C4-2B (cell line): ENCODE data around the gene TF.

Experiments used
- H3K27ac ChIP-seq: fragments of 450-650 bp; 2 replicates; pipeline ENCODE4 v1.5.1; 2017
- CTCF ChIP-seq: fragments of 450-650 bp; conservative IDR thresholded peaks from 2 replicates; pipeline ENCODE4 v1.5.1; 2017; ENCODE audit warnings: mild to moderate bottlenecking
- ZFX ChIP-seq: fragments of 450-650 bp; IDR thresholded peaks from 2 replicates; pipeline ENCODE4 v1.6.1; 2017

Gene TF

GRCh38 chr3:133803469-133803868 is 57.3 kb downstream of the TF start:
- no peak overlapping the region for H3K27ac ChIP-seq
- TF ChIP-seq ZFX (no peak), CTCF (no peak)

DNA sequence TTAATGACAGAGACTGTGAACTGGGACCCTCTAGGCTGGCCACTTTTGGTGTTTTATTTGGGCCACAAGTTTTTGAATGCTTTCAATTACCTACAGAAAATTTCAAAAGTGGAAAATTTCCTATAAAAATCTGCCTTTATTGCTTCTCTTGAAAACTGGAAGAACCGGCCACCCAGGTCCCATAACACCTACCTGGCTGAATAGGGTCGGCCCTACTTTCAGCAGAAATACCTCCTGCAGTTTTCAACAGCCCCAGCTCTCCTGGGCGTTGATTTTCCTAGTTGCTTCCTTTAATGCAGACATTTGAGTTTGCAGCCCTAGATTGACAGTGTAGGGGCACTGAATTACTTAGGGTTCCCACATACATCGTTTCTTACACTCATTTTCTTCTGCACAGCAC is 58.7 kb downstream of the TF start:
- TF ChIP-seq CTCF = no peak
- H3K27ac ChIP-seq = no peak overlapping the region

DNA sequence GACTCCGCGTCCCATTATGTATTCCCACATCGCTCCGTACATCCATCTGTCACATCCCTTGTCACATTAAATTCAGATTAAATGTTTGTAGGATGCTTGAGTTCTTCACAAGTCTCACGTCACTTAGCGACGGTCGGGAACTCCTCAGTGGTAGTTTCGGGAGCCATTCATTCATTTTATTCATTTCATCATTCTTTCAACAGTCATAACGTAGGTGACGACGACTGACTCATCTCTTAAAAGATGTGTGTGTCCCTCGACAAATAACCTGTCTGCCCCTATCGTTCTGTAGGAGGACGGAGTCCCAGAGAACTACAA is 59.1 kb downstream of the TF start:
- TF ChIP-seq ZFX = no peak
- TF ChIP-seq CTCF = no peak
- peak overlapping the region; percentile 79 for H3K27ac ChIP-seq

- TF ChIP-seq CTCF = 0 out of 2 replicates have a peak, but pooled peaks have one; percentile 12
- TF ChIP-seq ZFX = peak; percentile 45; the same call in 1 of the 2 replicates
- H3K27ac ChIP-seq = peak within 1 kb of the TSS; percentile 79
Measured at GRCh38 chr3:133805702-133806475, 59.7 kb downstream of the TF start, which contains the start of gene SRPRB. SRPRB (plus strand) TSS chr3:133805815; CDS start chr3:133805849, 34 bp downstream.

GRCh38 chr3:133812872-133813271 is 66.7 kb downstream of the TF start:
- TF ChIP-seq ZFX (no peak), CTCF (no peak)
- no peak overlapping the region for H3K27ac ChIP-seq

GRCh38 chr3:133815386-133815785 is 69.2 kb downstream of the TF start:
- no peak overlapping the region for H3K27ac ChIP-seq

DNA sequence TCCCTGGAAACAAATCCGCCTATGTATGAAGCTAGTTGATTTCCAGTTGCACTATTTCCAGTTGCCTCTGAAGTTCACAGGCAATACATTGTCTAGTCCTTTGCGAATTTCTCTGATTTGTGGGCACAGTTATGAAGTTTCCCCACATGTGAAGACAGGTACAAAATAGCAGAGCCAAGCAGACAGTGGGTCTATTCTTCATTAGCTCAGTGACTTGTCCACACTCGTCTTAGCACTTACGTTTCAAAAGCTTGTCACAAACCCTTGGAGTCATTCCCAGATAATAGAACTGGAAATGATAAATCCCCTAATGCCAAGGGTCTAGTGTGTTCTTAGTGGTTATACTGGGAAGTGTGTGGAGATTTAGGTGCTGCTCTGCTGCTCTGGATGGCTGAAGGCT is 73.9 kb downstream of the TF start:
- H3K27ac ChIP-seq = no peak overlapping the region
- TF ChIP-seq ZFX (no peak), CTCF (no peak)

More at GRCh38 chr3:133815386-133815785, 69.2 kb downstream of the TF start:
- no peak for TF ChIP-seq CTCF
- no peak for TF ChIP-seq ZFX
